Measurements from ENCODE around the gene TXNDC2. TPM values are rescaled to one million over a fixed set of nuclear protein-coding genes. Genes with fewer than 3 reads are reported as not detected.

TXNDC2 gene
- total RNA-seq, 1 experiment from 2014 or later = 0.12 TPM

GRCh38 chr18:9851511-9851910 lies 34.3 kb upstream of the TXNDC2 start:
- H3K4me2 ChIP-seq (ENCODE audit: low read length) = no peak overlapping the region
- no TSS peak for BruUV-seq (replicated peaks)
- no peaks in the 10 kb centered on the region for H3K36me3 ChIP-seq (ENCODE audit: control insufficient read depth in 1 of 2, insufficient read depth in 2 of 2, low read length in 2 of 2)
- peaks cover 0 to 4% of the 10 kb centered on the region in 2 experiments; a peak in 1 of 4 replicates for H3K9me3 ChIP-seq (ENCODE audit: control insufficient read depth in 1 of 2, insufficient read depth in 1 of 2, low read depth in 1 of 2, low read length in 2 of 2)
- H4K20me1 ChIP-seq (ENCODE audit: insufficient read depth) = no peaks in the 10 kb centered on the region
- no peak overlapping the region for H2AFZ ChIP-seq (ENCODE audit: low read depth, low read length, poor library complexity, severe bottlenecking)
- DNase-seq (ENCODE audit: low read depth, low spot score) (no peak), ATAC-seq (no peak)
- no peak for TF ChIP-seq EZH2 (IDR thresholded peaks at IDR 0.05)
- TF ChIP-seq ELF1 (IDR thresholded peaks at IDR 0.05; ENCODE audit: borderline replicate concordance, low read depth) = no peak
- TF ChIP-seq ZBTB33 (IDR thresholded peaks at IDR 0.05; ENCODE audit: extremely low read depth, insufficient replicate concordance, low read length) = no peak
- TF ChIP-seq REST (IDR thresholded peaks at IDR 0.05; ENCODE audit: low read depth) = no peak
- no peak for TF ChIP-seq ZFX (IDR thresholded peaks at IDR 0.05)
- TF ChIP-seq YY1 (IDR thresholded peaks at IDR 0.05; ENCODE audit: extremely low read depth, insufficient replicate concordance, low read depth, low read length) = no peak
- no peak for TF ChIP-seq MAX (IDR thresholded peaks at IDR 0.05)
- TF ChIP-seq CBX3 (IDR thresholded peaks at IDR 0.05; ENCODE audit: low read depth) = no peak
- no peak for TF ChIP-seq SIN3A (IDR thresholded peaks at IDR 0.05; ENCODE audit: low read depth)
- no peak for TF ChIP-seq SP1 (IDR thresholded peaks at IDR 0.05; ENCODE audit: low read depth)
- no peak overlapping the region for H3K4me3 ChIP-seq (replicated peaks in 1 of 2; ENCODE audit: low read depth in 1 of 2, low read length in 2 of 2)
- RAD21 ChIA-PET (ENCODE audit: low non-redundant PET in 1 of 2, low total read pairs in 2 of 2, uncharacterized antibody in 2 of 2, unreplicated experiment in 2 of 2) = no interaction called here
- H3K27ac ChIP-seq (ENCODE audit: low read depth, low read length) = no peak overlapping the region
- H3K79me2 ChIP-seq (ENCODE audit: insufficient read depth, low read length) = no peaks in the 10 kb centered on the region
- intact Hi-C loops (cut with micrococcal nuclease) = no loop called here
- H3K9ac ChIP-seq (ENCODE audit: low read length) = no peak overlapping the region
- peaks cover 2 to 10% of the 10 kb centered on the region in 2 experiments; a peak in 2 of 4 replicates for H3K4me1 ChIP-seq (ENCODE audit: control insufficient read depth in 1 of 2, insufficient read depth in 2 of 2, low read length in 2 of 2)
- CTCF ChIA-PET = no interaction called here
- H3K9me2 ChIP-seq (ENCODE audit: insufficient read depth) = no peaks in the 10 kb centered on the region
- no peaks in the 10 kb centered on the region for H3K27me3 ChIP-seq (ENCODE audit: insufficient read depth, low read length)
- POLR2A ChIA-PET = no interaction called here

Data from HCT116 (cell line).